ENCODE data around the gene CTNNA3. TPM values are rescaled to one million over a fixed set of nuclear protein-coding genes. Genes with fewer than 3 reads are reported as not detected.

The CTNNA3 gene
- total and polyA plus RNA-seq, 2 of the 4 experiments (the other 2 are of a cell fraction) = 0.19 to 0.90 TPM

DNA sequence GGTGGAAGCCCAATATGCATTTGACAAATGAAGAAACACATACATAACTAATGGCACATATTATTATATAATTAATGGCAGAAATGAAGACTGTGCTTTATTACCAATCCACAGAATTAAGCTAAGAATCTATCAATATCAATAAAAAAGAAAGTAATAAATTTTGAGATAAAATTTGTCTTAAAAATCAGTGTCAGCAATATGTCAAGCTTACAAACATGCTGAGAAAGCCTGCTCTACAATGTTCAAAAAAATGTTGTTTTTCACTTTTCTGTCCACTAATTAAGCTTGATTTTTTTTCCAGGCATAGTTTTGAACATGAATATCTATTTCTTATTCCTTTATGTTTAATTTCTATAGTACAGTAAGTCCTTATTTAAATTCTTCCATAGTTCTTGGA is 1491.2 kb downstream of the CTNNA3 start:
- no peaks in the 10 kb centered on the region for H3K4me1 ChIP-seq (ENCODE audit: control insufficient read depth, insufficient read depth, low read length)
- TF ChIP-seq MAZ (IDR thresholded peaks at IDR 0.05; ENCODE audit: borderline replicate concordance, low read depth, low read length) (no peak), MAFK (IDR thresholded peaks at IDR 0.05; ENCODE audit: low read depth, low read length) (peak; percentile 31; the same call in 1 of the 2 replicates)
- BruUV-seq (replicated peaks) = no TSS peak
- no peak overlapping the region for H2AFZ ChIP-seq (replicated peaks; ENCODE audit: low read length, poor library complexity)
- H3K79me1 ChIP-seq (ENCODE audit: low read depth in 1 of 2, low read length in 2 of 2) = no peaks in the 10 kb centered on the region
- H2AK9ac ChIP-seq (replicated peaks; ENCODE audit: low read depth, low read length, poor library complexity) = no peak overlapping the region
- H4K5ac ChIP-seq (ENCODE audit: low read depth, low read length) = no peak overlapping the region
- no peak overlapping the region for H3K14ac ChIP-seq (replicated peaks; ENCODE audit: low read depth, low read length)
- H4K8ac ChIP-seq (ENCODE audit: low read depth in 2 of 2, low read length in 2 of 2) = no peak overlapping the region
- no peak overlapping the region for H3K4ac ChIP-seq (ENCODE audit: low read depth, low read length)
- no peak for DNase-seq
- no peak overlapping the region for H2BK15ac ChIP-seq (ENCODE audit: low read depth, low read length)
- in situ Hi-C loops (cut with MboI; ENCODE audit: low sequenced_read_pairs) = no loop called here
- H3K18ac ChIP-seq (ENCODE audit: low read depth, low read length) = no peak overlapping the region
- H3K56ac ChIP-seq (ENCODE audit: extremely low read depth, insufficient read depth, low read length) = no peak overlapping the region
- no peak overlapping the region for H2AK5ac ChIP-seq (ENCODE audit: low read depth, low read length)
- no peak overlapping the region for H3K9ac ChIP-seq (ENCODE audit: low read depth, low read length)
- no peak overlapping the region for H2BK5ac ChIP-seq (ENCODE audit: low read depth, low read length, poor library complexity, severe bottlenecking)
- ATAC-seq (ENCODE audit: low read depth) = no peak
- no peak overlapping the region for H3K27ac ChIP-seq (ENCODE audit: insufficient read depth, low read length)
- ChIA-PET POLR2A (ENCODE audit: unreplicated experiment) (no interaction called here), CTCF (no interaction called here)
- H3K27me3 ChIP-seq (ENCODE audit: control insufficient read depth, insufficient read depth, low read length) = no peaks in the 10 kb centered on the region
- no peaks in the 10 kb centered on the region for H3K36me3 ChIP-seq (ENCODE audit: control insufficient read depth, insufficient read depth, low read length)
- H3K9me1 ChIP-seq (ENCODE audit: insufficient read depth, low read length) = no peaks in the 10 kb centered on the region
- H3K4me3 ChIP-seq (ENCODE audit: insufficient read depth, low read depth, low read length) = no peak overlapping the region
- H3K4me2 ChIP-seq (ENCODE audit: low read depth, low read length) = no peak overlapping the region
- intact Hi-C loops (cut with micrococcal nuclease) = no loop called here
- H3K23ac ChIP-seq (ENCODE audit: low read depth, low read length) = no peak overlapping the region
- dilution Hi-C loops (cut with HindIII; ENCODE audit: low sequenced_read_pairs, unreplicated experiment) = no loop called here
- no peaks in the 10 kb centered on the region for H3K9me3 ChIP-seq (ENCODE audit: control insufficient read depth, insufficient read depth, low read length)
- H2BK120ac ChIP-seq (ENCODE audit: low read depth, low read length) = no peak overlapping the region
- H4K20me1 ChIP-seq (ENCODE audit: insufficient read depth, low read length) = no peaks in the 10 kb centered on the region
- no peak overlapping the region for H4K91ac ChIP-seq (ENCODE audit: insufficient read depth, low read depth, low read length)
- no peak overlapping the region for H2BK20ac ChIP-seq (ENCODE audit: low read depth, low read length)
